HG03060 (cell line): ENCODE measurements around the gene H6PD.

ENCODE experiments used
- ATAC-seq: cut with Tn5 transposase; IDR thresholded peaks from one replicate; pipeline ENCODE4 v1.9.1; 2021; ENCODE audit warnings: low read depth, moderate number of reproducible peaks; ENCODE audit not compliant: unreplicated experiment

Gene H6PD

DNA sequence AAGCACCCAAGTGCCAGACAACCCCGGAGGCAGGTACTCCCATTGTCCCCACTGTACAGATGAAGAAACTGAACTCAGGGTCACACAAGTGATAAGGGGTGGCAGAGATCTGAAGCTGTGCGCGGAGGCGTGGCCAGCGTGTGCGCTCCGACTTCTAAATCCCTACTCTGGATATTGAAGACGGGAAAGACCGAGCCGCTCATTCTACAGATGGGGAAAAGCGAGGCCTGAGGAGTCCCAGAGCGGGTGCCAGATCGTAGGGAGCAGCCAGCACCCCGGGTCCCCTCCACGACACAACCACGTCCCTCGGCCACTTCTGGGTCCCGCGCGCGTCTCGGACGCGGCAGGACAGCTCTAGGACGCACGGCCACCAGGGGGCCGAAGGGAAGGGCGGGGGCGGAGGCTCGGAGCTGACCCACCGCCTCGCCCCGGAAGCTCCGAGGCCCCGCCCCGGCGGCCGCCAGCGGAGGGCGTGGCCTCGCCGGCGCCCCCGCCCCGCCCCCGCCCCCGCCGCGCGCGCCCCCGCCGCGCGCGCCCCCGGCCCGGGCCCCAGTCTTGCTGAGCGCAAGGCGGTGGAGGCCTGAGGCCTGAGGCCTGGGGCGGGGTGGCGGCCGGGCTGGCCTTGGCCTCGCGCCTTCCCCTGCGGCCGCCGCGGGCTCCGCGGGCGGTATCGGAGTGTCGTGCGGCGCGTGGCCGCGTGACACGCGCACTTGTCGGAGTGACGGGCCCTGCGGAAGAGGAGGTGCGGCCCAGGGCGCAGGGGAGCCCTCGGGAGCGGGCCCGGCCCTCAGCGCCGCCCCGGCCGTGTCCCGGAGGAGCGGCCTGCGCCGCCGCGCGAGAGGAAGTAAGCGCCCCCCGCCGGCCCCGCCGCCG, at the start of gene H6PD:
Gene H6PD (plus strand): TSS at position 552 of the 873 bp plus-strand sequence. CDS start 10,161 bp downstream, outside the sequence.
- no peak for ATAC-seq

- no peak for ATAC-seq
These were observed 48.3 kb upstream of the H6PD start for GRCh38 chr1:9186082-9186859.

DNA sequence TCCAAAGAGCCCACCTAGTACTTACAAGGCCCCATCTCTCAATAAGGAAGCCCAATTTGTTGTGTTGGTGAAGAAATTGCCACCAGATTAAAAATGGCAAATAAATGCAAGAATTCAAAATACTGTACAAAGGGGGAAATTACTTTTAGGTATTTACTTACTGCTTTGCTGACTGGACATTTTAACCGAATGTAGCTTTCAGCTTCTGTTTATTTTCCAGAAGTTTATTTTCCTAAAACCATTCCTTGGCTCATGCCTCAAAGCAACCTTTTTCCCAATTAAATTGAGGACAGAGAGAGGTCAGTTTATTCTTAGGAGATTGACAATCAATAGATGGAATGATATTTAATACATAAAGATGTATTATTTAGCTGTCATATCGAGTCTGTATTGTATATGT, 47.6 kb upstream of the H6PD start:
- no peak for ATAC-seq

- no peak for ATAC-seq
These were observed 44.3 kb upstream of the H6PD start for GRCh38 chr1:9190234-9190633.

DNA sequence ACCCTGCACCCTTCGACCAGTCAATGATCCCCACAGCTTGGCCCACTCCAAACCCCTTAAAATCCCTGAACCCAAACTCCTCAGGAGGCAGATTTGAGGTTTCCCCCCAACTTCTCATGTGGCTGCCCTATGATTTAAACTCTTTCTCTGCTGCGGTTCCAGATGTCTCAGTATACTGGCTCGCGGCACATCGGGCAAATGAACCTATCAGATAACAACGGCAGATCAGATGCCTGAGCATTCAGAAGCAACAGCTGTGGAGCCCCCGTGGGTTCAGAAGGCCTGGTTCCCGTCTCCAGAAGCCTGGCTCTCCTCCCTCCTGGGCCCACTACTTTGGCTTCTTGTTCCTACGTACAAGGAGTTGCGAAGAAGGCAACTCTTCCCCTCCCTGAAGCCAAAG, 43.3 kb upstream of the H6PD start:
- no peak for ATAC-seq

GRCh38 chr1:9192578-9193232, 41.9 kb upstream of the H6PD start:
- no peak for ATAC-seq

GRCh38 chr1:9193233-9193625, 41.3 kb upstream of the H6PD start:
- ATAC-seq: no peak

GRCh38 chr1:9194024-9194423, 40.5 kb upstream of the H6PD start:
- no peak for ATAC-seq

DNA sequence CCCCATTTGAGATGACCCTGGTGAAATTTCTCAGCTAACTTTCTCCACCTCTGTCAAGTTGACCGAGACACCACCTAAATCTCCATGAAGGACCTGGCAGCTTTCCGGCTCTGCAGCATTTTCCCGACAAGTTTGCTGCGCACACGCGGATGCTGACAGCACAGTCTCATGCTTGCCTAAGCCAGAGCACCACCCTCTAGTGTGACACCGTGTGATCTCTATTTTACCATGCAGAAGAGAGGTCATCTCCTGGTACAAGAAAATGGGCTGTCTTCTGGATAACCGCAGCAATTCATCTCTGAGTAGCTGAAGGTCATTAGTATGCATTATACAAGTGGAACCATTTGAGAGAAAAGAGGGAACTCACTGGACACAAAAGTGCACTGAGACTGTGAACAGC, 38.9 kb upstream of the H6PD start:
- ATAC-seq: no peak

- ATAC-seq: no peak
These were observed 38.2 kb upstream of the H6PD start for GRCh38 chr1:9196129-9197040.

- no peak for ATAC-seq
These were observed 37.1 kb upstream of the H6PD start for GRCh38 chr1:9197186-9198099.

GRCh38 chr1:9198538-9199361, 35.8 kb upstream of the H6PD start:
- ATAC-seq: no peak

DNA sequence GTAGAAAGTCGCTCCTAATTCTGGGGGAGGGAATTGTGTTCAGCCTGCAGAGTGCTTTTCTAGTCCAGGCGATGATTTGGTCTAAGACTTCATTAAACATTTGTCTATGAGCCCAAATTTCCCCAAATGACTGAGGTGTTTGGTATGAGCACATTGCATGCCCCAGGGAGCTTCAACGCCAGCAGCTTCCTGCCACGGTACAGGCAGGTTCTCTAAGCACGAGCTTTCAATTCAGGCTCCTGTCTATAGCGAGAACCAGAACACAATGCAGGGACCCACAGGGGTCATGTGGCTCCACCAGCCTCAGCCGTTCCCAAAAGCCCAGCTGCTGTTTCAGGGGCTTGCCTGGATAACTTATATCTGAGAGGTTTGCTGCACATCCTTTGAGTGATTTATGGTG, 34.1 kb upstream of the H6PD start:
- no peak for ATAC-seq

DNA sequence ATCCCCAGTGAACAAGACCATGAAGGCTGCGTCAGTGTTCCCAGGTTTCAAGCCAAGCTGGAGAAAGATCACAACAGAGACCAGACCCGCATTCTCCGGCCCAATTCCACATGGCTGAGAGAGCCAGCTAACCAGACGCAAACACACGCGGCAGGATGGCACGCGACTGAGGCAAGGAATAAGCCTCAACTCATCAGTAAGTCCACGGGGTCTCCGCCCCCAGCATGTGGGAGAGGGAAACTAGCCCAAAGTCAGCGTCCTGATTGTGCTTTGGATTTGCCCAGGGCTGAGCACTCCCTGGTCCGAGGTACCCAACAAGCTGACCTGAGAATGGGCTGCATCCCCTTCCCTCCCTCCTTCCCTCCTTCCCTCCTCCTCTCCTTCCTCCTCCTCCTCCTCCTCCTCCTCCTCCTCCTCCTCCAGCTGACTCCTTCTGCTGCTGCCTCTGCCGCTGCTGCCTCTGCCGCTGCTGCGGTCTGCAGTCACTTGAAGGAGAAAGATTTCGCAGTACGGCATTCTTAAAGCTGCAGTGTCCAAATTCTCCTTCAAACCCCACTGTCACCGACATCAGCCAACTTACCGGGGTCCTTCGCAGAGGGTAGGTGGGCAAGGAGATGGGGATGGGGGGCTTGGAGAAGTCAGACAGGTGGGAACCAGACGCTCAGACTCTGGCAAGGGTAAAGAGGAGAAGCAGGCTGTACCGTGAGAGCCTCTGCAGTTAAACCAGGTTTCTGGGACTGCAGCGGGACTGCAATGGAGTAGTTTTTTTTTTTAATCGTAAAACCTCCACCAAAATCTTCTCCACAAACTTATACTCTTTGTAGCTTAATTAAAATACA, 33.0 kb upstream of the H6PD start:
- no peak for ATAC-seq

- ATAC-seq: no peak
These were observed 32.2 kb upstream of the H6PD start for GRCh38 chr1:9202240-9202870.

DNA sequence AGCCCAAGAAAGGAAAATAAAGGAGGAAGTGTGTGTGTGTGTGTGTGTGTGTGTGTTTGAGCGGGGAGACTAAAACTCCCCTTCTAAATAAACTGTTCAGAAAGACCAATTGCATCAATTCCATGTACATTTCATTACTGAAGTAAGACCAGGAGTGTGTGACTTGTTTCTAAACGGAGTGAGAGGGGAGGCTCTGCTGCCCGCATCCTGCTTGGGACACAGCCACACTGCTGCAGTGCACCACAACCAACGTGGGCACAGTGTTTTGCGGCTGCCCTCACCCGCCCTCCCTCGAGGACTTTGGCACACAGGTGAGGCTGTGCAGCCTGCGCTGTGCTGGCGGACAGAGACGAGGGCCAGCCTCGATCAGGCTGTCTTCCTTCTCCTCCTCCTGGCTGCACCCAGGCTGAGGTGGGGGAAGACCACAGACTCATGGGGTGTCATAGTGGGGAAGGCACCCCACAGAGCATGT, 31.0 kb upstream of the H6PD start:
- no peak for ATAC-seq

- ATAC-seq: no peak
These were observed 30.3 kb upstream of the H6PD start for GRCh38 chr1:9204156-9204720.
